Psoas muscle (tissue), 8 donors: ENCODE data around the gene IQCE. TPM values are rescaled to one million over a fixed set of nuclear protein-coding genes. Genes with fewer than 3 reads are reported as not detected.
A peak's percentile ranks its signal among the peaks of the same experiment; 100 is the strongest.

Source experiments
- ATAC-seq, 4 donors: fragments of 200-7000 bp; cut with Tn5 transposase; one replicate each; pipeline ENCODE4 v1.9.1; 2020; ENCODE audit warnings: moderate library complexity in 3 of 4, mild to moderate bottlenecking in 2 of 4
- DNase-seq, 2 donors: peaks; one replicate each; pipeline ENCODE4 v3.0.0-alpha.2; 2020
- H3K27ac ChIP-seq: fragments of 200-600 bp; one replicate; pipeline ENCODE4 v1.8.0; 2022
- H3K27me3 ChIP-seq, 3 donors: fragments of 200-600 bp in 1 of 3; one replicate each; pipeline versions ENCODE4 v1.6.1 to v1.8.0; 2013 to 2022; ENCODE audit warnings: low read length in 2 of 3, mild to moderate bottlenecking in 2 of 3, moderate library complexity in 1 of 3; ENCODE audit not compliant: insufficient read depth in 3 of 3
- H3K36me3 ChIP-seq, 2 donors: fragments of 200-600 bp in 1 of 2; one replicate each; pipeline versions ENCODE4 v1.6.1 to v1.8.0; 2013 to 2022; ENCODE audit warnings: low read depth in 1 of 2, mild to moderate bottlenecking in 1 of 2, moderate library complexity in 1 of 2; ENCODE audit not compliant: insufficient read depth in 1 of 2
- H3K4me1 ChIP-seq: fragments of 200-600 bp; one replicate; pipeline ENCODE4 v1.8.0; 2022
- H3K4me3 ChIP-seq: fragments of 200-600 bp; one replicate; pipeline ENCODE4 v1.8.0; 2022; ENCODE audit warnings: mild to moderate bottlenecking
- H3K9me3 ChIP-seq: fragments of 200-600 bp; one replicate; pipeline ENCODE4 v1.8.0; 2022
- WGBS, 3 donors: extraction: QIAGEN DNeasy Blood & Tissue Kit; methylation state at CpG; one replicate each; pipeline versions ENCODE4 v1.1.6 to v1.1.7; 2013; 5-methylcytosine and 5-hydroxymethylcytosine counted together
- intact Hi-C, 2 donors: fragments of 100-400 bp; cut with DNase I; formaldehyde crosslinking; loops; one replicate each; pipeline versions ENCODE4 v1.11.0 to v1.14.2; 2022
- polyA plus RNA-seq, 3 donors: library from polyadenylated mRNA; stranded (reverse); fragments of 200-250 nt; gene quantifications; one replicate each; pipeline ENCODE4 v1.2.3, GENCODE V29; 2013
- total RNA-seq, 4 donors: library from RNA; stranded (reverse); fragmentation: NEBNext Ultra II Directional in 2 of 4; extraction: Animal tissue kit (Norgen Biotek cat#: 25700) in 2 of 4; gene quantifications; one replicate each; pipeline versions ENCODE4 v1.2.1 to v1.2.4, GENCODE V29; 2021 to 2023
- TF ChIP-seq, protein P1 (sequence below): fragments of 200-600 bp; IDR thresholded peaks from one replicate; pipeline ENCODE4 v1.8.0; 2022; ENCODE audit warnings: antibody characterized with exemption
- donor health status: healthy with polysubstance abuse.
- donor health status: DM: no; HTN: no; CAD: no; lungs with moderate emphysema.
- donor health status: Bipolar disorder and iron deficiency.
- donor health status: healthy.
- donor health status: DM: yes; HTN: yes; CAD: no.
- donor health status: DM: no; HTN: no; CAD: no.
- donor health status: DM: no; HTN: no; CAD: no.
- donor health status: DM: yes; HTN: yes; CAD: no.

The IQCE gene
- total and polyA plus RNA-seq, 7 donors: 2.4 to 9.6 (median 6.6) TPM

DNA sequence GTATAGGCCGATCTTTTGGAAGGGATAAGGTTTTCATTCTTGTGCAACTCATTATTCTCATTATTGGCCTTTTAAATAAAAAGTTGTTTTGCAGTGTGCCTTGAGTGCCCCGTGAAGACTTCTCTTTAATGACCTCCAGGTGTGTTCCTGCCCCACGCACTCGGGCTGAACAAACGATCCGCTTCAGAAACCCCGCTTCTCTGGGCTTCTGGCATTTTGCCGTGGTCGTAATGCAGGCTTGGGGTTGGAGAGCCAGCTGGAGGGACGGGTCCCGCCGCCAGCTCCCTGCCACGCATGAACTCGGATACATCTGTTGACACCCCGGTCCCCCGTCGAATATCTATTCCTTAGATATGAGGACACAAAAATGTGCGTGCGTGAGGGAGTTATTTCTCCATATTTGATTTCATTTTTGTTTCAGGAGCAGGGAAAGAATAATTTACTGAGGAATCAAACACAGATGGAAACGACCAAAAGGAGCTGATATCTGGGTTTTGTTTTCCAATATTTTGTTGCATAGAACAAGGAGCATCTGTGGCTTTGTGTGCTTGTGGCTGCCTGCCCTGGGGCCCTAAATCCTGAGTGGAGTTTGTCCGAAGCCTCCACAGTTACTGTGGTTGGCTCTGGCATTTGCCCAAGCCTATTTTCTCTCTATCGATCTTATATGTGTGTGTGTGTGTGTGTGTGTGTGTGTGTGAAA is 56.0 kb downstream of the IQCE start:
- ATAC-seq (peak in 1 of 4 donors; percentile 30), DNase-seq (no peak)
- TF ChIP-seq, protein P1, sequence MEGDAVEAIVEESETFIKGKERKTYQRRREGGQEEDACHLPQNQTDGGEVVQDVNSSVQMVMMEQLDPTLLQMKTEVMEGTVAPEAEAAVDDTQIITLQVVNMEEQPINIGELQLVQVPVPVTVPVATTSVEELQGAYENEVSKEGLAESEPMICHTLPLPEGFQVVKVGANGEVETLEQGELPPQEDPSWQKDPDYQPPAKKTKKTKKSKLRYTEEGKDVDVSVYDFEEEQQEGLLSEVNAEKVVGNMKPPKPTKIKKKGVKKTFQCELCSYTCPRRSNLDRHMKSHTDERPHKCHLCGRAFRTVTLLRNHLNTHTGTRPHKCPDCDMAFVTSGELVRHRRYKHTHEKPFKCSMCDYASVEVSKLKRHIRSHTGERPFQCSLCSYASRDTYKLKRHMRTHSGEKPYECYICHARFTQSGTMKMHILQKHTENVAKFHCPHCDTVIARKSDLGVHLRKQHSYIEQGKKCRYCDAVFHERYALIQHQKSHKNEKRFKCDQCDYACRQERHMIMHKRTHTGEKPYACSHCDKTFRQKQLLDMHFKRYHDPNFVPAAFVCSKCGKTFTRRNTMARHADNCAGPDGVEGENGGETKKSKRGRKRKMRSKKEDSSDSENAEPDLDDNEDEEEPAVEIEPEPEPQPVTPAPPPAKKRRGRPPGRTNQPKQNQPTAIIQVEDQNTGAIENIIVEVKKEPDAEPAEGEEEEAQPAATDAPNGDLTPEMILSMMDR: no peak
- H3K36me3 ChIP-seq: no peaks in the 10 kb centered on the region
- H3K4me3 ChIP-seq: peak overlapping the region; percentile 37
- H3K27me3 ChIP-seq: no peaks in the 10 kb centered on the region
- H3K27ac ChIP-seq: peak overlapping the region; percentile 85
- no peaks in the 10 kb centered on the region for H3K9me3 ChIP-seq
- 20 to 33% (median 24%) methylated on average over 22 of the region's 22 CpGs for WGBS, 3 donors
- intact Hi-C loops: no loop called here
- H3K4me1 ChIP-seq: peaks cover 16% of the 10 kb centered on the region

DNA sequence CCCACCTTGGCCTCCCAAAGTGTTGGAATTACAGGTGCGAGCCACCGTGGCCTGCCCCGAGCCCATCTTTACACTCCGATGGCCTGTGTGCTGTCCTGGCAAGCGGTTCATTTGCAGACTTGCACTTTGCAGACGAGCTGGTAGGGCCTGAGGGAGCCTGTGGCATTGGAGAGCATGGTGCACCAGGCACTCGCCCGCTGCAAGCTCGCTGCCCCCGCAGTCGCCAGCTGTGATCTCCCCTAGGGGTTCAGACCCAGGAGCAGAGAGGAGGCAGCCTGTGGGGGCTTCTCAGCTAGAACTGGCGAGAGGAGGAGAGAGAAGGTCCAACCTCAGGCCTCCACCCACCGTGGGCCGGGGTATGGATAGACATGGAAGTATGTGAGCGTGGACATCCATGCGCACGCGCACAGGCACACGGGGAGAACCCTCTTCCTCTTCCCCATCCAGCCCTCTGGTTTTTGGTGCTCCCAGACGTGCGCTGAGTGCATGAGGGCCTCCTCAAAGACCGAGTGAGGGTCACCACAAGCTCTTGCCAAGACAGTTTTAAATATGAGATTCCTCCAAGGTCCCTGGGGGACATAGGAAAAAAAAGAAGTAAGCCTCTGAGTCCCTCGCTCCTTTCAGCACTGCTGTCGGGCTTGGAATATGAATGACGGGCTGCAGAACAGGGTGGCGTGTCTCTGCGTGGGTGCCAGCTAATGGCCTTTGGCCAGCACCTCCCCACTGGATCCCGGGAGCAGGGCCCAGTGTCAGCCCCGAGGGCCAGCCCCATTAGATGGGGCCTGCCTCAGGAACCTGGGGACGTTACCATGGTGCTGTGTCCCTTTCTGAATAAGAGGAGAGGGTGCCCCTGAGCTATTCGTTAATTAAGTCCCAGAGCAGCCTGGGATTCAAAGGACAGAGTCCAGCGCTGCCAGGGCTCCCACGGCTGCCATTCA is 57.9 kb downstream of the IQCE start:
- Histone ChIP-seq H3K27me3 (no peaks in the 10 kb centered on the region), H3K4me1 (peaks cover 24% of the 10 kb centered on the region), H3K36me3 (no peaks in the 10 kb centered on the region), H3K9me3 (no peaks in the 10 kb centered on the region), H3K27ac (no peak overlapping the region), H3K4me3 (no peak overlapping the region)
- intact Hi-C loops: no loop called here
- TF ChIP-seq, protein P1: no peak
- DNase-seq: no peak
- 84 to 85% (median 84%) methylated on average over 33 of the region's 33 CpGs for WGBS, 3 donors
- no peak for ATAC-seq

DNA sequence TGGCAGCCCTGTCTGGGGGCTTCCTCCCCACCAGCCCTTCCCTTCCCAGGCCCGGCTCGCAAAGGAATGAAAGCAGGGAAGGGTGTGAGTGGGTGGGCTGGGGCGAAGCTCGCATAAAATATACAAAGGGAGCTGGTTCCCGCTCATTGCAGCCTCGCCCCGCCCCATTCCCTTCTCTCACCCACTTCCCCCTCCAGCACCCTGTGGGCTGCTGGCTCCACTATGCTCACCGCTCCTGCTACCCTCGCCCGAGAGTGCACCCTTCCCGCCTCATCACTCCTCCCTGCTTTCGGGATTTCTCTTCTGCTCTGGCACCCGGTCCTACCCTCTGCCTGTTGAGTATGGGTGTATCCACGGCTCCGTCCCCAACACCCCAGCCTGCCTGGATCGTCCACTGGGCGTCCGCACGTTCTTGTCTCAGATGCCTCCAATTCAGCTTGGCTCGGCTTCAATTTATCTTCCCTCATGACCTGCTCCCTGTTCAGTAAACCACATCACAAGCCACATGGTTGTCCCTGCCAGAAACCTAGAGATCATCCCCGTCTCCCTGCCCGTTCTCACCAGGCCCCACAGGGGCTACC is 58.6 kb downstream of the IQCE start:
- H3K27me3 ChIP-seq: no peaks in the 10 kb centered on the region
- ATAC-seq (no peak), DNase-seq (no peak)
- no peak overlapping the region for H3K27ac ChIP-seq
- TF ChIP-seq, protein P1: no peak
- WGBS, 3 donors: 79 to 85% (median 82%) methylated on average over 22 of the region's 22 CpGs
- no peaks in the 10 kb centered on the region for H3K9me3 ChIP-seq
- H3K36me3 ChIP-seq: no peaks in the 10 kb centered on the region
- H3K4me3 ChIP-seq: no peak overlapping the region
- intact Hi-C loops: no loop called here
- H3K4me1 ChIP-seq: peaks cover 28% of the 10 kb centered on the region

DNA sequence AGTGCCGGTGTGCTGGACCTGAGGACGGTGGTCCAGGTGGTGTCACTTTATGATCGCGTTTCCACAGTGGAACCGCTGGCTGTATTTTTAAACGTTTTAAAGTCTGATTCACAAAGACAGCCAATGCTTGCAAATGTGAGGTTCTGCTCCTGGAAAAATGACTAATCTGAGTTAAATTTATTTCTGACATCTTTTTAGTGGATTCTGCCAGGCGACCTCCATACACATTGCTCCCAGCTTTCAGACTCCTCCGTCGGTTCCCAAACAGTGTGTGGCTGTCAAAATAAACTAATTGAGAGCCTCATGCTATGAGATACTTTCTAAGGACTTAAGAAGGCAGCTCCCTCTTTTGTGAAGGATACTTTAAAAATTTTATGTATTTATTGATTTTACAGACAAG is 60.3 kb downstream of the IQCE start:
- WGBS, 3 donors: 44 to 61% (median 50%) methylated on average over 9 of the region's 9 CpGs
- no peak overlapping the region for H3K4me3 ChIP-seq
- H3K4me1 ChIP-seq: peaks cover 15% of the 10 kb centered on the region
- DNase-seq (no peak), ATAC-seq (no peak)
- no peaks in the 10 kb centered on the region for H3K36me3 ChIP-seq
- H3K27me3 ChIP-seq: no peaks in the 10 kb centered on the region
- no peaks in the 10 kb centered on the region for H3K9me3 ChIP-seq
- TF ChIP-seq, protein P1: no peak
- no peak overlapping the region for H3K27ac ChIP-seq
- intact Hi-C loops: no loop called here
